Measurements from ENCODE around the gene SPTLC3. TPM values are rescaled to one million over a fixed set of nuclear protein-coding genes. Genes with fewer than 3 reads are reported as not detected.

SPTLC3 gene
- total and polyA plus RNA-seq, 2 donors (not counting 1 experiment from before 2014, with no cell fraction given): not detected

GRCh38 chr20:13212750-13213149, 204.0 kb downstream of the SPTLC3 start:
- no peak for DNase-seq
- Mint-ChIP-seq H3K9me3 (ENCODE audit: insufficient read depth) (no peaks in the 10 kb centered on the region), H3K4me3 (no peak overlapping the region), H3K27me3 (peaks cover 36% of the 10 kb centered on the region), H3K27ac (no peak overlapping the region), H3K4me1 (no peaks in the 10 kb centered on the region)
- no peaks in the 10 kb centered on the region for H3K4me1 ChIP-seq (ENCODE audit: control insufficient read depth in 2 of 2, insufficient read depth in 2 of 2, low read length in 2 of 2)
- ATAC-seq (ENCODE audit: low read depth): no peak
- H3K79me2 ChIP-seq (ENCODE audit: control insufficient read depth, insufficient read depth, low read length): no peaks in the 10 kb centered on the region
- no peaks in the 10 kb centered on the region for H3K9me3 ChIP-seq (ENCODE audit: control extremely low read depth in 1 of 3, control insufficient read depth in 2 of 3, insufficient read depth in 1 of 3, low read length in 2 of 3)
- no peak overlapping the region for H3K27ac ChIP-seq (ENCODE audit: low read length in 2 of 2)
- no peak overlapping the region for H3K9ac ChIP-seq (ENCODE audit: low read length)
- intact Hi-C loops (cut with micrococcal nuclease): no loop called here
- no CpG with 5 or more reads among the region's 5 CpGs for WGBS (ENCODE audit: insufficient coverage)
- H3K4me3 ChIP-seq (ENCODE audit: control extremely low read depth in 1 of 5, extremely low read depth in 1 of 5, insufficient read depth in 1 of 5, low read depth in 2 of 5, low read length in 4 of 5): no peak overlapping the region
- no peaks in the 10 kb centered on the region for H3K36me3 ChIP-seq (replicated peaks in 1 of 2; ENCODE audit: control extremely low read depth in 1 of 2, control insufficient read depth in 1 of 2, extremely low read depth in 1 of 2, insufficient read depth in 2 of 2, low read length in 1 of 2)
- CTCF ChIA-PET: no interaction called here
- no peak overlapping the region for H2AFZ ChIP-seq (ENCODE audit: insufficient read depth, low read depth, low read length, poor library complexity, severe bottlenecking)
- H3K27me3 ChIP-seq (replicated peaks in 1 of 4; ENCODE audit: control extremely low read depth in 1 of 4, control insufficient read depth in 3 of 4, insufficient read depth in 4 of 4, low read length in 3 of 4): peaks cover 0 to 15% (median 8%) of the 10 kb centered on the region in 4 experiments
- POLR2A ChIA-PET: no interaction called here
- H4K20me1 ChIP-seq (ENCODE audit: control insufficient read depth, insufficient read depth, low read length, poor library complexity, severe bottlenecking): no peaks in the 10 kb centered on the region
- TF ChIP-seq EZH2 (IDR thresholded peaks at IDR 0.05; ENCODE audit: borderline replicate concordance, insufficient read depth, low read depth, low read length, poor library complexity, severe bottlenecking) (no peak), CTCF (IDR thresholded peaks at IDR 0.05) (no peak)
- no peak overlapping the region for H3K4me2 ChIP-seq (replicated peaks; ENCODE audit: low read depth, low read length, poor library complexity, severe bottlenecking)

- no peaks in the 10 kb centered on the region for H3K36me3 ChIP-seq (replicated peaks in 1 of 2; ENCODE audit: control extremely low read depth in 1 of 2, control insufficient read depth in 1 of 2, extremely low read depth in 1 of 2, insufficient read depth in 2 of 2, low read length in 1 of 2)
- CTCF ChIA-PET: no interaction called here
- no peak overlapping the region for H3K27ac Mint-ChIP-seq
- ATAC-seq (ENCODE audit: low read depth) (no peak), DNase-seq (no peak)
- H4K20me1 ChIP-seq (ENCODE audit: control insufficient read depth, insufficient read depth, low read length, poor library complexity, severe bottlenecking): no peaks in the 10 kb centered on the region
- no peaks in the 10 kb centered on the region for H3K9me3 Mint-ChIP-seq (ENCODE audit: insufficient read depth)
- H3K4me3 Mint-ChIP-seq: no peak overlapping the region
- no peak for TF ChIP-seq CTCF (IDR thresholded peaks at IDR 0.05)
- TF ChIP-seq EZH2 (IDR thresholded peaks at IDR 0.05; ENCODE audit: borderline replicate concordance, insufficient read depth, low read depth, low read length, poor library complexity, severe bottlenecking): no peak
- H3K4me1 Mint-ChIP-seq: no peaks in the 10 kb centered on the region
- no peak overlapping the region for H3K4me2 ChIP-seq (replicated peaks; ENCODE audit: low read depth, low read length, poor library complexity, severe bottlenecking)
- H3K27me3 Mint-ChIP-seq: peaks cover 42% of the 10 kb centered on the region
- whole genome bisulfite sequencing (ENCODE audit: insufficient coverage): 91% methylated on average over 1 of the region's 1 CpG
- H3K4me1 ChIP-seq (ENCODE audit: control insufficient read depth in 2 of 2, insufficient read depth in 2 of 2, low read length in 2 of 2): no peaks in the 10 kb centered on the region
- no peak overlapping the region for H3K27ac ChIP-seq (ENCODE audit: low read length in 2 of 2)
- no peak overlapping the region for H3K4me3 ChIP-seq (ENCODE audit: control extremely low read depth in 1 of 5, extremely low read depth in 1 of 5, insufficient read depth in 1 of 5, low read depth in 2 of 5, low read length in 4 of 5)
- H3K9me3 ChIP-seq (ENCODE audit: control extremely low read depth in 1 of 3, control insufficient read depth in 2 of 3, insufficient read depth in 1 of 3, low read length in 2 of 3): no peaks in the 10 kb centered on the region
- H3K27me3 ChIP-seq (replicated peaks in 1 of 4; ENCODE audit: control extremely low read depth in 1 of 4, control insufficient read depth in 3 of 4, insufficient read depth in 4 of 4, low read length in 3 of 4): peaks cover 0 to 18% (median 12%) of the 10 kb centered on the region in 4 experiments
- no peaks in the 10 kb centered on the region for H3K79me2 ChIP-seq (ENCODE audit: control insufficient read depth, insufficient read depth, low read length)
- POLR2A ChIA-PET: no interaction called here
- no peak overlapping the region for H3K9ac ChIP-seq (ENCODE audit: low read length)
- H2AFZ ChIP-seq (ENCODE audit: insufficient read depth, low read depth, low read length, poor library complexity, severe bottlenecking): no peak overlapping the region
- intact Hi-C loops (cut with micrococcal nuclease): no loop called here
These were observed 204.6 kb downstream of the SPTLC3 start for GRCh38 chr20:13213335-13213734.
